LNCaP clone FGC (cell line): ENCODE results near the gene TNC.

Experiments used
- DNase-seq: peaks from one replicate; pipeline ENCODE4 v3.0.0-alpha.2; 2011; ENCODE audit warnings: low read depth
- H3K4me3 ChIP-seq: 2 replicates; pipeline ENCODE4 v1.5.1; 2011; ENCODE audit warnings: mild to moderate bottlenecking, low read depth, low read length, control low read depth
- CTCF ChIP-seq: IDR thresholded peaks from 2 replicates; pipeline ENCODE4 v1.5.1; 2012; ENCODE audit warnings: mild to moderate bottlenecking; ENCODE audit not compliant: control insufficient read depth, insufficient read depth; ENCODE audit errors: extremely low read depth

TNC gene

GRCh38 chr9:115068031-115068430 lies 49.9 kb downstream of the TNC start:
- no peak overlapping the region for H3K4me3 ChIP-seq

GRCh38 chr9:115063058-115063845 lies 54.7 kb downstream of the TNC start:
- no peak for DNase-seq
- TF ChIP-seq CTCF = no peak
- no peak overlapping the region for H3K4me3 ChIP-seq

More at GRCh38 chr9:115068031-115068430, 49.9 kb downstream of the TNC start:
- no peak for DNase-seq
- TF ChIP-seq CTCF = no peak

GRCh38 chr9:115058684-115059315 lies 59.2 kb downstream of the TNC start:
- TF ChIP-seq CTCF = no peak
- no peak for DNase-seq
- no peak overlapping the region for H3K4me3 ChIP-seq

- no peak overlapping the region for H3K4me3 ChIP-seq
- no peak for TF ChIP-seq CTCF
- no peak for DNase-seq
Observed at GRCh38 chr9:115058175-115058574, 59.8 kb downstream of the TNC start.

GRCh38 chr9:115057559-115057958 lies 60.4 kb downstream of the TNC start:
- TF ChIP-seq CTCF = no peak
- H3K4me3 ChIP-seq = no peak overlapping the region
- DNase-seq = peak; percentile 49

- TF ChIP-seq CTCF = no peak
- H3K4me3 ChIP-seq = no peak overlapping the region
- no peak for DNase-seq
Observed at GRCh38 chr9:115050002-115050490, 67.9 kb downstream of the TNC start.
